NCI-H2196 treated with DMSO at 0.1 percent for 48 hours (cell line): ENCODE results near the gene ALB.

ENCODE experiments used
- DNase-seq: peaks from one replicate; lab custom pipeline; 2025; ENCODE audit not compliant: unreplicated experiment; lab: John Stamatoyannopoulos, UW

The ALB gene

GRCh38 chr4:73408181-73408867, 4.2 kb downstream of the ALB start:
- DNase-seq: no peak

DNA sequence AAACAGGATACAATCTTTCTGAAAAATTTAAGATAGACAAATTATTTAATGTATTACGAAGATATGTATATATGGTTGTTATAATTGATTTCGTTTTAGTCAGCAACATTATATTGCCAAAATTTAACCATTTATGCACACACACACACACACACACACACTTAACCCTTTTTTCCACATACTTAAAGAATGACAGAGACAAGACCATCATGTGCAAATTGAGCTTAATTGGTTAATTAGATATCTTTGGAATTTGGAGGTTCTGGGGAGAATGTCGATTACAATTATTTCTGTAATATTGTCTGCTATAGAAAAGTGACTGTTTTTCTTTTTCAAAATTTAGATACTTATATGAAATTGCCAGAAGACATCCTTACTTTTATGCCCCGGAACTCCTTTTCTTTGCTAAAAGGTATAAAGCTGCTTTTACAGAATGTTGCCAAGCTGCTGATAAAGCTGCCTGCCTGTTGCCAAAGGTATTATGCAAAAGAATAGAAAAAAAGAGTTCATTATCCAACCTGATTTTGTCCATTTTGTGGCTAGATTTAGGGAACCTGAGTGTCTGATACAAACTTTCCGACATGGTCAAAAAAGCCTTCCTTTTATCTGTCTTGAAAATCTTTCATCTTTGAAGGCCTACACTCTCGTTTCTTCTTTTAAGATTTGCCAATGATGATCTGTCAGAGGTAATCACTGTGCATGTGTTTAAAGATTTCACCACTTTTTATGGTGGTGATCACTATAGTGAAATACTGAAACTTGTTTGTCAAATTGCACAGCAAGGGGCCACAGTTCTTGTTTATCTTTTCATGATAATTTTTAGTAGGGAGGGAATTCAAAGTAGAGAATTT, 5.2 kb downstream of the ALB start:
- DNase-seq: no peak

DNA sequence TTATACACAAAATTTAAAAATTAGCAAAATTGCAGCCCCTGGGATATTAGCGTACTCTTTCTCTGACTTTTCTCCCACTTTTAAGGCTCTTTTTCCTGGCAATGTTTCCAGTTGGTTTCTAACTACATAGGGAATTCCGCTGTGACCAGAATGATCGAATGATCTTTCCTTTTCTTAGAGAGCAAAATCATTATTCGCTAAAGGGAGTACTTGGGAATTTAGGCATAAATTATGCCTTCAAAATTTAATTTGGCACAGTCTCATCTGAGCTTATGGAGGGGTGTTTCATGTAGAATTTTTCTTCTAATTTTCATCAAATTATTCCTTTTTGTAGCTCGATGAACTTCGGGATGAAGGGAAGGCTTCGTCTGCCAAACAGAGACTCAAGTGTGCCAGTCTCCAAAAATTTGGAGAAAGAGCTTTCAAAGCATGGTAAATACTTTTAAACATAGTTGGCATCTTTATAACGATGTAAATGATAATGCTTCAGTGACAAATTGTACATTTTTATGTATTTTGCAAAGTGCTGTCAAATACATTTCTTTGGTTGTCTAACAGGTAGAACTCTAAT, 6.0 kb downstream of the ALB start:
- no peak for DNase-seq

DNA sequence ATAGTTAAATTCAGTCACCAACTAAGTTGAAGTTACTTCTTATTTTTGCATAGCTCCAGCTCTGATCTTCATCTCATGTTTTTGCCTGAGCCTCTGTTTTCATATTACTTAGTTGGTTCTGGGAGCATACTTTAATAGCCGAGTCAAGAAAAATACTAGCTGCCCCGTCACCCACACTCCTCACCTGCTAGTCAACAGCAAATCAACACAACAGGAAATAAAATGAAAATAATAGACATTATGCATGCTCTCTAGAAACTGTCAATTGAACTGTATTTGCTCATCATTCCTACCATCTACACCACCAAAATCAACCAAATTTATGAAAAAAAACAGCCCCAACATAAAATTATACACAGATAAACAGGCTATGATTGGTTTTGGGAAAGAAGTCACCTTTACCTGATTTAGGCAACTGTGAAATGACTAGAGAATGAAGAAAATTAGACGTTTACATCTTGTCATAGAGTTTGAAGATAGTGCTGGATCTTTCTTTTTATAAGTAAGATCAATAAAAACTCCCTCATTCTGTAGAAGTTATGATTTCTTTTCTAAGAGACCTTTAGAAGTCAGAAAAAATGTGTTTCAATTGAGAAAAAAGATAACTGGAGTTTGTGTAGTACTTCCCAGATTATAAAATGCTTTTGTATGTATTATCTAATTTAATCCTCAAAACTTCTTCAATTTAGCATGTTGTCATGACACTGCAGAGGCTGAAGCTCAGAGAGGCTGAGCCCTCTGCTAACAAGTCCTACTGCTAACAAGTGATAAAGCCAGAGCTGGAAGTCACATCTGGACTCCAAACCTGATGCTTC, 7.0 kb downstream of the ALB start:
- no peak for DNase-seq

GRCh38 chr4:73411731-73412414, 7.8 kb downstream of the ALB start:
- DNase-seq: no peak

- DNase-seq: no peak
Observed at GRCh38 chr4:73413294-73413755, 9.2 kb downstream of the ALB start.

GRCh38 chr4:73414936-73415271, 10.8 kb downstream of the ALB start:
- no peak for DNase-seq

DNA sequence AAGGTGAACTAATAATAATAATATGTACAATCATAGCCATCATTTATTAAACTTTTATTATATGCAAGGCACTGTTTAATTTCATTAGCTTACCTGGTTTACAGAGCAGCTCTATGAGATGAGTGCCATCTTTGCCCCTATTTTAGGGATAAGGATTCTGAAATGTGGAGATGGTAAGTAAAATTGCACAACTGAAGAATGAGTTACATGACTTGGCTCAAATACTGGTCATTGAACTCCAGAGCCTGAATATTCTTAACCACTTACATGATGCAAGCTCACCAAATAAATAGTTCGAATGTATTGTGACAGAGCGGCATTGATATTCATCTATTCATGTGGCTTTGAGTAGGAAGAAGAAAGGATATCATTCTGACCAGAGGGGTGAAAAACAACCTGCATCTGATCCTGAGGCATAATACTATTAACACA, 11.7 kb downstream of the ALB start:
- no peak for DNase-seq

- DNase-seq: no peak
Observed at GRCh38 chr4:73416423-73417087, 12.5 kb downstream of the ALB start.

DNA sequence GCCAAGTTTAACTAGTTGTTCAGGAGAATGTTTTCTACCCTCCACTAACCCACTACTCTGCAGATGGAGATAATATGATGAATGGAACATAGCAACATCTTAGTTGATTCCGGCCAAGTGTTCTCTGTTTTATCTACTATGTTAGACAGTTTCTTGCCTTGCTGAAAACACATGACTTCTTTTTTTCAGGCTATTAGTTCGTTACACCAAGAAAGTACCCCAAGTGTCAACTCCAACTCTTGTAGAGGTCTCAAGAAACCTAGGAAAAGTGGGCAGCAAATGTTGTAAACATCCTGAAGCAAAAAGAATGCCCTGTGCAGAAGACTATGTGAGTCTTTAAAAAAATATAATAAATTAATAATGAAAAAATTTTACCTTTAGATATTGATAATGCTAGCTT, 13.3 kb downstream of the ALB start:
- DNase-seq: no peak

DNA sequence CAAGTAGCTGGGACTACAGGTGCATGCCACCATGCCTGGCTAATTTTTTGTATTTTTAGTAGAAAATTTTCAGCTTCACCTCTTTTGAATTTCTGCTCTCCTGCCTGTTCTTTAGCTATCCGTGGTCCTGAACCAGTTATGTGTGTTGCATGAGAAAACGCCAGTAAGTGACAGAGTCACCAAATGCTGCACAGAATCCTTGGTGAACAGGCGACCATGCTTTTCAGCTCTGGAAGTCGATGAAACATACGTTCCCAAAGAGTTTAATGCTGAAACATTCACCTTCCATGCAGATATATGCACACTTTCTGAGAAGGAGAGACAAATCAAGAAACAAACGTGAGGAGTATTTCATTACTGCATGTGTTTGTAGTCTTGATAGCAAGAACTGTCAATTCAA, 13.9 kb downstream of the ALB start:
- DNase-seq: no peak

DNA sequence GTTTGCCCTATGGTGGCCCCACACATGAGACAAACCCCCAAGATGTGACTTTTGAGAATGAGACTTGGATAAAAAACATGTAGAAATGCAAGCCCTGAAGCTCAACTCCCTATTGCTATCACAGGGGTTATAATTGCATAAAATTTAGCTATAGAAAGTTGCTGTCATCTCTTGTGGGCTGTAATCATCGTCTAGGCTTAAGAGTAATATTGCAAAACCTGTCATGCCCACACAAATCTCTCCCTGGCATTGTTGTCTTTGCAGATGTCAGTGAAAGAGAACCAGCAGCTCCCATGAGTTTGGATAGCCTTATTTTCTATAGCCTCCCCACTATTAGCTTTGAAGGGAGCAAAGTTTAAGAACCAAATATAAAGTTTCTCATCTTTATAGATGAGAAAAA, 14.6 kb downstream of the ALB start:
- DNase-seq: no peak

- DNase-seq: no peak
Observed at GRCh38 chr4:73419106-73420038, 15.3 kb downstream of the ALB start.

GRCh38 chr4:73420615-73421014, 16.5 kb downstream of the ALB start:
- DNase-seq: no peak

GRCh38 chr4:73421708-73422457, 17.8 kb downstream of the ALB start:
- no peak for DNase-seq

DNA sequence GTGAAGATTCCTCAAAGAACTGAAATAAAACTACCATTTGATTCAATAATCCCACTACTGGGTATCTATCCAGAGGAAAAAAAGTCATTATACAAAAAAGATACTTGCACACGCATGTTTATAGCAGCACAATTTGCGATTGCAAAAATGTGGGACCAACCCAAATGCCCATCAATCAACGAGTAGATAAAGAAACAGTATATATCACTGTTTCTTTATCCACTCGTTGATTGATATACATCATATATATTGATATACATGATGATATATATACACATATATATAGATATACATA, 18.3 kb downstream of the ALB start:
- DNase-seq: no peak

- no peak for DNase-seq
Observed at GRCh38 chr4:73423184-73423583, 19.1 kb downstream of the ALB start.

- no peak for DNase-seq
Observed at GRCh38 chr4:73426666-73427065, 22.6 kb downstream of the ALB start.

- no peak for DNase-seq
Observed at GRCh38 chr4:73429118-73429517, 25.0 kb downstream of the ALB start.
